Left renal cortex interstitium (tissue), 4 donors: ENCODE measurements around the gene MTFMT. TPM values are rescaled to one million over a fixed set of nuclear protein-coding genes. Genes with fewer than 3 reads are reported as not detected.
"Not testable (repeated sequence)": the region's sequence is repeated elsewhere in the genome, so short reads cannot be mapped to it uniquely, and the experiment has no call there.

Experiments used
- DNase-seq, 4 donors: peaks; one replicate each; pipeline ENCODE4 v3.0.0-alpha.2; 2013; ENCODE audit warnings: low read depth in 4 of 4, low spot score in 2 of 4, missing footprints in 1 of 4
- polyA plus RNA-seq, 4 donors: library from polyadenylated mRNA; unstranded; fragments of 120-200 nt; gene quantifications; one replicate each; pipeline ENCODE4 v1.2.1, GENCODE V29; 2013; ENCODE audit not compliant: insufficient read length in 4 of 4

MTFMT gene
- polyA plus RNA-seq, 4 donors = 13.4 to 18.6 (median 15.3) TPM

GRCh38 chr15:65040461-65040860 lies 11.0 kb upstream of the MTFMT start:
- no peak for DNase-seq

- DNase-seq = no peak
Measured at GRCh38 chr15:65038836-65039235, 9.4 kb upstream of the MTFMT start.

- DNase-seq = no peak
Measured at GRCh38 chr15:65038428-65038827, 9.0 kb upstream of the MTFMT start.

- no peak for DNase-seq
Measured at GRCh38 chr15:65037309-65037708, 7.9 kb upstream of the MTFMT start.

GRCh38 chr15:65034719-65035118 lies 5.3 kb upstream of the MTFMT start:
- no peak for DNase-seq

GRCh38 chr15:65033659-65034269 lies 4.3 kb upstream of the MTFMT start:
- no peak for DNase-seq

GRCh38 chr15:65032801-65033537 lies 3.5 kb upstream of the MTFMT start:
- DNase-seq = no peak

GRCh38 chr15:65029736-65030208 lies 333 bp upstream of the MTFMT start:
- no peak for DNase-seq

- DNase-seq = no peak
Measured at GRCh38 chr15:65028338-65028737, 1.1 kb downstream of the MTFMT start.

GRCh38 chr15:65027593-65027992 lies 1.8 kb downstream of the MTFMT start:
- DNase-seq = no peak

GRCh38 chr15:65026756-65027155 lies 2.7 kb downstream of the MTFMT start:
- DNase-seq = no peak

GRCh38 chr15:65021488-65021887 lies 8.0 kb downstream of the MTFMT start:
- no peak for DNase-seq

- no peak for DNase-seq
Measured at GRCh38 chr15:65020419-65020818, 9.0 kb downstream of the MTFMT start.

- DNase-seq = not testable (repeated sequence)
Measured at GRCh38 chr15:65011198-65011597, 18.2 kb downstream of the MTFMT start.

- DNase-seq = no peak
Measured at GRCh38 chr15:65008983-65009382, 20.5 kb downstream of the MTFMT start.

GRCh38 chr15:65006876-65007275 lies 22.6 kb downstream of the MTFMT start:
- no peak for DNase-seq

GRCh38 chr15:65004993-65005392 lies 24.4 kb downstream of the MTFMT start:
- no peak for DNase-seq

- DNase-seq = no peak
Measured at GRCh38 chr15:64997745-64998375, 31.6 kb downstream of the MTFMT start.

- no peak for DNase-seq
Measured at GRCh38 chr15:64997066-64997465, 32.4 kb downstream of the MTFMT start.

GRCh38 chr15:64993290-64993689 lies 36.1 kb downstream of the MTFMT start:
- no peak for DNase-seq

GRCh38 chr15:64991536-64992135 lies 37.8 kb downstream of the MTFMT start:
- DNase-seq = no peak

GRCh38 chr15:64990168-64990470 lies 39.3 kb downstream of the MTFMT start:
- DNase-seq = no peak
